Measurements from ENCODE around the gene CTXND1.
A peak's percentile ranks its signal among the peaks of the same experiment; 100 is the strongest.

Gene CTXND1

DNA sequence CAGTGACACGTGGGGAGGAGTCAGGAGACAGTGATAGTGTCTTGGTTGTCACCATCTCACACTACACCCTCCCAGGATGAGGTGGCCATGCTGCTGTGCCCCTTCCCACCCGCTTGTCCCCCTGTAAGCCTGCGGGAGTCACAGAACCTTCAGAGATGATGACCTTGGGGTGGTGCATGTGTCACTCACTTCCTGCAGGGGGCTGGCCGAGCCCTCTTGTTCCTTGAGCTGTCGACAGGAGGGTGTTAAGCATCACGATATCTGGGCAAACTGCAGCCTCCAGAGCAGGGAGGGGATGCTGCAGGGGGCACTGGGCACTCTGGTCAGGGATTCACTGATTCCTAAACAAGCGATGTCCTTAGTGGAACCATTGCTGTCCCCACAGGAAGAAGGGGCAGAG lies 71.5 kb downstream of the CTXND1 start:
- no peak for DNase-seq

DNA sequence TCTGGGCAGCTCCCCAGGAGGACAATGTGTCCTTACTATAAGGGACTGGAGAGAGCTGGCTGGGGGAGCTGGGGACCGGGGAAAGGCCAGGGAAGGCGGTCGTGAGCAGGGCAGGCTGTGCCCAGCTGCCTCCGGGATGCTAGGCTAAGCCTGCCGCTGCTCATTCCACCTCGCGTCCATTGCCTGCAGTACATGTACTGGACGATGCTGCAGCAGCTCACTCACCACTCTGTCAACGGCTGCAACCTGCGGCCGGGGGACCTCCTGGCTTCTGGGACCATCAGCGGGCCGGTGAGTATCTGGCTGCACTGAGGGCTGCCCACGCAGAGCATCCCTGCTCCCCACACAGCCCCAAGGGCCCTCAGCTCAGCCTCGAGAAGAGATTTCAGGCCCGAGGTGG lies 72.1 kb downstream of the CTXND1 start:
- no peak for DNase-seq

DNA sequence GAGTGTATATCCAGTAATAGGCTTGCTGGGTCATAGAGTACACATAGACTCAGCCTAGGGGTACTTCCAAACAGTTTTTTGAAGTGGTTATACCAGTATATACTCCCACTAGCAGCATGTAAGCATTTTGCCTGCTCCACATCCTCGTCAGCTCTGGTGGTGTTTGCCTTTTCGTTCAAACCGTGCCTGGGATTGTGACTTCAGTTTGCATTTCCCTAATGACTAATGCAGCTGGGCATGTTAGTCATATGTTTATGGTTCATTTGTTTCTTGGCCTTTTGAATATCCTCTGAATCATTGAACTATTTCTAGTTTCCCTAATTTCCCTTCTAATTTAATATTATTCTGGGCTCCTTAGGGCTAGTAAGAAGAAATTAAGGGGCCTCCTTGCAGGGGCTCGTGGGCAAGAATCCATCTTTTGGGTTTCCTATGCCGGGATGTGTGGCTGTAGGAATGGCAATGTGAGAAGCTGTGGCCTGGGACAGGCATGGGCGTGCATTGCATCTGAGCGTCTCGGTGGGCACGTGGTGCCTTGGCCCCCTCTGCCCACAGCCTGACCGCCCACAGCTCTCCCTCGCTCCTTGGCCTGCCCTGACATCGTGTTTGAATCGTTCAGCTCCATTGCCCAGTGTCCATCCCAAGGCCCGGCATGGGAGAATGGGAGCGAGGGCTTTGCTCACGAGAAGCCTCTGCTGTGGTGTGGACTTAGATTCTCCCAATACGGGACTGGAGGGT lies 72.8 kb downstream of the CTXND1 start:
- DNase-seq = no peak

DNA sequence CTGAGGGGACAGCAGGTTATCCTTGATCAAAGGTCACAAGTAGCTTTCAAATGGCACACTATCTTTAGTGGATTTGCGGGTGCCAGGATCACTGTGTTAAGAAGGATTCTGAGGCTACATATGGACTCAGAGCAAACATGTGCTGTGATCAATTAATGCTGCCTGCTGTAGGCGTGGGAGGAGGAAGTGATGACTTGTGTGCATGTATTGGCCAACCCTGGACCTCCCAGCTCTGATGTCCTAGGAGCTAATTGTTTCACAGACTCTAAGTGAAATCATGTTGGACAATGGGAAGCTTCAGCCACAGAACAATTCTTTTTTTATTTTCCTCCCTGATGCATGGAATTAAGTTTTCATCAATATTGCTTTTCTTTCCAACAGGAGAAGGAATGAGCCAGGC lies 74.9 kb downstream of the CTXND1 start:
- DNase-seq = no peak

DNA sequence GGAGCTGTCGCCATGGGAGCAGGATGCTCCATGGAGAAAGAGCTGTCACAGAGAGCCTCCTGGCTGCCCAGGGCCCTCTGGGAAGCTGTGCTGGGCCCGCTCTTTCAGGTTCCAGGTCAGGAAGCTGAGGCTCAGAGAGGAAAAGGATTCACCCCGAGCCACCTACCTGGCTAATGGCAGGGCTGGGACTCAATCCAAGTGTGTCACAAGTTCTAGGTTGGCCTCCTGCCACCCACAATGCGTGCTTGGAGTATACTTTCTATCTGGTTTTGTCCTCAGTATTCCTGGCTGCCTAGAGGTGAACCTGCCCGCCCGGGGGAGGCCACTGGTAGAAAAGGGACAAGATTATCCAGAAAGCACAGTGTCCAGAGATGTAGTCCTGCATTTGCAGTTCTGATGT lies 75.6 kb downstream of the CTXND1 start:
- DNase-seq = no peak

DNA sequence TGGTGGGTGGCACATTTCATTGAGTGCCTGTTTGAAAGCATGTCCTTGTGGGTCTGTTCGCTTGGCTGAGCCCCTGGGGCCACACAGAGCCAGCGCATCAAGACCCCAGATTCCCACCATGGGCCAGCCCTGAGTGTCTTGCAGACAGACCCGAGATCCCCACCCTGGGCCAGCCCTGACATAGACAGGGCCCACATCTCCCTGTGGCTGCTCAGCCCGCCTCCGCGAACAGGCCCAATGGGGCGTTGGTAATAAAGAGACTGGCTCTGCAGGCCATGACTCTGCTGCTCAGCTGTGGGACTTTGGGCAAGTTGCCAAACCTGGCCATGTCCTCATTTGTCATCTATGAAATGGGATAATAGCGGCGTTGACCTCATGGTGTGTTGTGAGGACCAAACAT lies 76.6 kb downstream of the CTXND1 start:
- no peak for DNase-seq

DNA sequence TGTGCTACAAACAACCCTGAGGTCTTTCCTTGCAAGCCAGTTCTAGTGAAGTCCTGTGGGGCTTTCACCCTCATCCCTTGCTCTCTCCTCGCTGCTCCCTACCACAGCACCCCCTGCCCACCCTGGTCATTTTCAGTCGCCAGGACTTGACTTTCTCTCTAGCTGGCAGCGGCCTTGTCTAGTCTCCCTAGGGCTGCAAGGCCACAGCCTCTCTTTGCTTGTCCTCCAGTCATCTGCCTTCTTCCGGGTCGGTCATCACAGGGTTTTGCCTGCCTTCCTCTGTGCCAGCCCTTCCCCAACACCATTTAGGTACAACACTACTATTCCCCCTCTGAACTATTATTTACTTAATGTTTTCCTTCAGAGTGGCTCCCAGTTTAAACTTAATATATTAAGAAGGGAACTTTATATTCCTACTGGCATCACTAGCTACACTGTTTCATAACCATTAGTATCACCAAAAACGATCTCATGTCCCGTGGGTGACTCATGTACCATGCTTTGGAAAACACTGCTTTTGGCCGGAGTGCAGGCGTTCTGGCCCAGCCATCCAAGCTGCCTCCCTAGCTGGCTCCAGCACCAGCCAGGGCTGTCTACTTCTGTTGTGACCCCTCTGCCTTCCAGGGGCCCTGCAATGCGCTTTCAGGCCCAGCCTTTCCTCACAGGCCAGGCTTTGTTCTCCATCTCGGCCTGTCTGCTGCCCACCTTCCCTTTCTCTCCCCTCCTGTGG lies 77.8 kb downstream of the CTXND1 start:
- DNase-seq = no peak

DNA sequence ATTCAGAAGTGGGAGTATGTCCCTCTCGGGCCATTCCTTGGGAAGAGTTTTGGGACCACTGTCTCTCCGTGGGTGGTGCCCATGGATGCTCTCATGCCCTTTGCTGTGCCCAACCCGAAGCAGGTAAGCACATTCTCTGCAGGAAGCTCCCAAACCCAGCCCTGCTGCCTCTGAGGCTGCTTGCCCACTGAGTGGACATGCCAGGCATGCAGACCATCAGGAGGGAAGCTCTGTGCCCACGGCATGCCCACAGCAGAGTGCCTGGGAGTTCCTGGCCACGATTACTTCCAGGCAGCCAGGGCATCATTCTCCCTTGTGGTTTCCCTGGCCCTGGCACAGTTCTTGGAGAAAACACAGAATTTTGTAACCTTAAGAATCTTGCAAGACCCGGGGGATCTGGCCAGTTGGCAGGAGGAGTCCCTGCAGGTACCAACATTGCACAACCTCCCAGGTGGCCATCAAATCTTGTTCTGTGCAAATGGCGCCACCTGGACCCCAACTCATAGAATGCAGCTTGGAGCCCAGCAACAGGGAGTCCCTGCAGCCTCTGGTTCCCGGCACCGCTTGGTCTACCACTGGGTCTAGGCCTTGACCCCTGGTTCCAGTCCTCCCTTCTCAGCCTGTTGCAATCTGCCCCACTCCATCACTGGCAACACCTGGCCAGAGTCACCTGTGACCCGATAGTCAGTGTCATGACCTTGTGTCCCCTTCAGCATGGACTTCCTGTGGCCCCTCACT lies 78.8 kb downstream of the CTXND1 start:
- DNase-seq = peak; percentile 82

DNA sequence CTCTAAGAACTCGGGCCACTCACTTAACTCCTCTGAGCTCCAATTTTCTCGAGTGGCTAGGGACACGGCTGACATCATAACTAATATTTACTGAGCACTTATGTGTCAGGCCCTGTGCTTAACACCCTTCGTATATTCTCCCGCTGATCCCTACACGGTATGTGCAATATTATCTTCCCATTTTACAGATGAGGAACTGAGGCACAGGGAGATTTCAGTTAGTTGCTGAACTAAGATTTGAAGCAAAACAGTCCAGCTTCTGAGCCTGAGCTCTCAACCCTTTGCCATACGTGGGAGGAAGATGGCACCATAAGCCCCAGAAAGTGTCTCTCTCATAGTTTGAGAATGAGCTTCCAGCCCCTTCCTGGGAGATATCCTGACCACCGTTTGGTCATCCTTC lies 79.6 kb downstream of the CTXND1 start:
- DNase-seq = no peak

DNA sequence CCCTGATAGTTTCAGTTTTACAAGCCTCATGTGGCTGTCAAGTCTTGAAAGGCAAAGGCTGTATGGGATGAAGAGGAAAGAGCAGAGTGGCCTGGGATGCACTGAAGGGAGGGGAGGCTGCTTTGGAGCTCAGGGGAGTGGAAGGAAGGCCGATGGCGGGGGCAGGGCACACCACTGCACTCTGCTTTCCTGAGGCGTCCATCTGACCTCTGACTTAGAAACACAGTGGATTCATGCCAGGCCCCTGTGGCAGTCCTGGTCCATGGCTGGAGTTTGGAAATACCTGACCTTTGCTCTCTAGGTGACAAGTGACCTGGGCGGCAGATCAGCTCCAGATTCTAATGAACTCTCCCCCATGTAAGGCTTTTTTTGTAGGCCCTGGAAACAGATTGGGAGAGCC lies 80.2 kb downstream of the CTXND1 start:
- DNase-seq = no peak

DNA sequence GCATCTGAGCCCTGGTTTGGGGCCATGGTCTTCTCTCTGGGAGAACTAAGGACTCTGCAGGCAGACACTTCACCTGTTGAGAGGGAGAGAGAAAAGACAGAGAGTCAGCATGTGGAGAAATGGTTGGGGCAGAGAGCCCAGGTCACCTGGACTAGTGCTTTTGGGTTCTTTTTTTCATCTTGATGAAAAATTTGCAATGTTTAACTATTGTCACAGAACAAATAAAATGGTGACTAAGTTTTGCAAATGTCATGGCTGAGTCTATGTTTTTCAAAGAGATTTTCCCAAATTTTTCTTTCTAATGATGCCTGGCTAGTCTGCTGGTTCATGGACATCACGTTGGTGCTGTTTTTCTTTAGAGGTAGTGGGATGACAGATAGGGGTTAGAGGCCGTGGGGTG lies 81.4 kb downstream of the CTXND1 start:
- DNase-seq = no peak

DNA sequence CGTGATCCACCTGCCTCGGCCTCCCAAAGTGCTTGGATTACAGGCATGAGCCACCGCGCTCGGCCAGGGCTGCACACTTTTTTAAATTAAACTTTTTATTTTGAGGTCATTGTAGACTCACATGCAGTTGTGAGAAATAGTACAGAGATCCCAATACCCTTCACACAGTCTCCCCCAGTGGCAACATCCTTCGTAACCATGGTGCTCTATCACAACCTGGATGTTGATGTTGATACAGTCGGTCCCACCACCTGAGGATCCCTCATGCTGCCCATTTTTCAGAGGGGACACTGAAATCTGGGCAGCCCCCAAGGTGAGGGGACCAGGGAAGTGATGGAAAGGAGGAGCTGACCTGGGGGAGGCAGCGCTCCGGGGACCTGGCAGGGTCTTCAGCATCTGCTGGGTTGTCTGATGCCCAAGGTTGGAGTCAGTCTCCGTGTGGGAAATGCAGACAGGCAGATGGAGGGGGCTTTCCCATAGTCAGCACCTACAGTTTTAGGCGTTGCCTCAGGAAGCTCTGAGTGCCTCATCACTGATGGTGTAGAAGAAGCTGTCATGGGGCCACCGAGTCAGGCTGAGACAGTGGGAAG lies 82.2 kb downstream of the CTXND1 start:
- no peak for DNase-seq

DNA sequence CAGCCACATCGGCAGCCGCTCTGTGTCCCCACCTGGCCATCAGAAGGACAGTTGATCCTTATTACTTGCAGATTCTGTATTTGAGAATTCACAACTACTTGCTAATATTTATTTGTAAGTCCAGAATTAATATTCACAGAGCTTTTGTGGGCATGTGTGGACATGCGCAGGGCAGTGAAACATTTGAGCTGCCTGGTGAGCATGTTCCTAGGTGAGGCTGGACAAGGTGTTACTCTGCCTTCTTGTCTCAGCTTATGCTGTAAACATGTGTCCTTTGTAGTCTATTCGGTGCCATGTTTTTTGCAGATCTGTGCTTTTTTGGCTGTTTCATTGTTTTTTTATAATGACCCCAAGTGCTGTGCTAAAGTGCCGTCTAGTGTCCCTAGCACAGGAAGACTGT lies 83.6 kb downstream of the CTXND1 start:
- no peak for DNase-seq

DNA sequence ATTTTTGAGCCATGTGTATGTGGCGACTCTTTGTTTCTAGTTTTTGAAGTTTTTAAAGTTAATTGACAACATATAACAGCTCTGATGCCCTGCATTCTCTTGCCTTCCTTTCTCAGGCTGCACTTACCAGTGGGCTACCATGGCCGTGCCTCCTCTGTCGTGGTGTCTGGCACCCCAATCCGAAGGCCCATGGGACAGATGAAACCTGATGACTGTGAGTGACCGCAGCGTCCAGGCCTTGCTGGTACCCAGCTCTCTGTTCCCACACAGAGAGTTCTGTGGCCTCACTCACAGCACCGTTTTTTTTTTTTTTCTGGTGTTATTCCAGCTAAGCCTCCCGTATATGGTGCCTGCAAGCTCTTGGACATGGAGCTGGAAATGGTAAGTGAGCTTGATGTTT lies 84.1 kb downstream of the CTXND1 start:
- no peak for DNase-seq

DNA sequence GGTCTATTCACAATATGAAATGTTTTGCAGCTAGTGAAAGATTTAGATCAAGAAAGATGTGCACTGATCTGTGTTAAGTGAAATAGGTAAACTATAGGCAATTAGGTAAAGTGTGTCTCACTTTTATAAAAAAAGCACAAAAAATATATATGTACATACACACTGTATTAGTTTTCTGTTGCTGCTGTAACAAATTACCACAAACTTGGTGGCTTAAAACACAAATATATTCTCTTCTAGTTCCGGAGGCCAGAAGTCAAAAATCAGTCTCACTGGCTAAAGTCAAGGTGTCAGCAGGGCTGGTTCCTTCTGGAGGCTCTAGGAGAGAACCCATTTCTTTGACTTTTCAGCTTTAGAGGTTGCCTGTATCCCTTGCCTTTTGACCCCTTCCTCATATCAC lies 88.1 kb downstream of the CTXND1 start:
- DNase-seq = no peak

DNA sequence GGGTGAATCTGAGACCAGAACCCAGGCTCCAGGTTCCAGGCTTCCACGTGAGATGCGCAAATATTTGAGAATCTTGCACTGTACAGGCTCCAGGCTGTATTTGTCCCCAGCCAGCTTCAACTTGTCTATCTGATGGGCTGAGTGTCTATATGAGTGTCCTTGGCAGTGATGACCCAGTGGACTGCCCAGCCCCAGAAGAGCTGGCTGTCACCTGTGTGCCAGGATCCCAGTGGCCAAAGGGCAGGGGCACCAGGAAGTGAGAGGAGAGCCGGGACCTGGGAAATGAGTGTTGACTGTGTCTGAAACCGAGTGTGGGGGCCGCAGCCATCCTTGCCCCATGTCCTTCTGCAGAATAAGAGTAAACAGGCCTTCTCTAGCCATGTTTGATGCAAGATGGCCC lies 88.8 kb downstream of the CTXND1 start:
- no peak for DNase-seq

DNA sequence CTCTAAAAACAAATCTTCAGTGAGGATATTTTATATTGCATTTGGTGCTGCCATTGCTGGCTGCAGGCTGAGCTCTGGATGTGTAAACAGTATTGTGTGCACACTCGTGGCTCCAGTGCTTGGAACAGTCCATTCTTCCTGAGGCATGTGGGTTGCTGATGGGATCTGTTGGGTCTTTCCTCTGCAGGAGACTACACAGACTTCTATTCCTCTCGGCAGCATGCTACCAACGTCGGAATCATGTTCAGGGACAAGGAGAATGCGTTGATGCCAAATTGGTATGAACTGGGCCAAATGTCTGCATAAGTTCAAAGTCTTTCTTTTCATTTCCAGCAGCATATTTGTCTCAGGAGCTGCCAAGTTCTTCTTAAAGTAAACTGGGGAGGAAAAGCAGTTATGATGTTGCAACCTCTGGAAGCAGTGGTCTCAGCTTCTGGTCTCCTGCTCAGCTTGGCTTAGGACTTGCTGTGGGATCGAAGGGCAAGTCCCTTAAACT lies 89.9 kb downstream of the CTXND1 start:
- no peak for DNase-seq

DNA sequence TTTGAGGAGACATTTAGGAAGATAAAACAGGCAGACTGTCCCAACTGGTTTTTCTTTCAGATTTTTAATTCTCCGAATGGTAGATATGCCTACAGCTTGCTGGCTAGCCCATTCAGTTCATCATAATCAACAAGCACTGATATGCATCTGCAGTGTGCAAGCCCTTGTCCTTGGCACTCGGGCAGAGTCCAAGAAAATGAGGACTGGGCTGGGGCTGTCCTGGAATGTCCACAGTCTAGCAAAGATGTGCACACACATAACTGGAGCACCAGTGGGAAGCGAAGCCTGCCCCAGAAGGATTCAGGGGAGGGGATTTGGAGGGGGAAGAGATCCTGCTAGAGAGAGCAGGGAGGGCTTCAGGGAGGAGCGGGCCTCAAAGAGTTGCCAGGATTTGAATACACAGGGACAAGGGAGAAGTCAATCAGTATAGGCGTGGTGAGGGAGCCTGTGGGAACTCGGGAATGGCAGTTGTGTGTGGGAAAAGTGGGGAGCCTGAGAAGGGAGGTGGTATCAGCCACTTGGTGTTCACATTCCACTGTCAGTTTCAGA lies 90.5 kb downstream of the CTXND1 start:
- DNase-seq = no peak

DNA sequence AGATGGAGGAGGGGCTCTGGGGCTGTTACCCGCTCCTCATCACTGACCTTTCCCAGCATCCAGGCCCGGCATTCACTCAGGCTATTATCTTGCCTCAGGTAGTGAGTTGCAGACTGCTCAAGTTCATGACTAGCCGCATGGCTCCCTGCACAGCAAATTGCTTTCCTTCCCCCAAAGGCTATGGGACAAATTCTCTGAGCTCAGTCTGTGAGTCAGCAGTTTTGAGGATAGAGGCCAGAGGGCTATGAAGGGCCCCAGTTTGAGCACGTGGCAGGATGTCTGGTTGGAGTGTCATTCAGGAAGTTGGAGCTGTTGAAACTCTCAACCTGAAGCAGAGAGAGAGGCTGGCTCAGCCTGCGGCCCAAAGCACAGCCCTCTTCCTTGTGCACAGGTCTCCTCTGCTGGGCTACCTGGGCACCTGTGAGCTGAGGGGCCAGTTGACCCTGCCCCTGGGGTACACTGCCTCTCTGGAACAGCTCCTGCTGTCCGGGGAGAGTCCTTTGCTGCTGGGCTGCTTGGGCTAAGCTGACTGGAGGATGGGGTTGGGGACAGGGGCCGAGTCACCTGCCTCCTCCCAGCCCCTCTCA lies 91.3 kb downstream of the CTXND1 start:
- no peak for DNase-seq

DNA sequence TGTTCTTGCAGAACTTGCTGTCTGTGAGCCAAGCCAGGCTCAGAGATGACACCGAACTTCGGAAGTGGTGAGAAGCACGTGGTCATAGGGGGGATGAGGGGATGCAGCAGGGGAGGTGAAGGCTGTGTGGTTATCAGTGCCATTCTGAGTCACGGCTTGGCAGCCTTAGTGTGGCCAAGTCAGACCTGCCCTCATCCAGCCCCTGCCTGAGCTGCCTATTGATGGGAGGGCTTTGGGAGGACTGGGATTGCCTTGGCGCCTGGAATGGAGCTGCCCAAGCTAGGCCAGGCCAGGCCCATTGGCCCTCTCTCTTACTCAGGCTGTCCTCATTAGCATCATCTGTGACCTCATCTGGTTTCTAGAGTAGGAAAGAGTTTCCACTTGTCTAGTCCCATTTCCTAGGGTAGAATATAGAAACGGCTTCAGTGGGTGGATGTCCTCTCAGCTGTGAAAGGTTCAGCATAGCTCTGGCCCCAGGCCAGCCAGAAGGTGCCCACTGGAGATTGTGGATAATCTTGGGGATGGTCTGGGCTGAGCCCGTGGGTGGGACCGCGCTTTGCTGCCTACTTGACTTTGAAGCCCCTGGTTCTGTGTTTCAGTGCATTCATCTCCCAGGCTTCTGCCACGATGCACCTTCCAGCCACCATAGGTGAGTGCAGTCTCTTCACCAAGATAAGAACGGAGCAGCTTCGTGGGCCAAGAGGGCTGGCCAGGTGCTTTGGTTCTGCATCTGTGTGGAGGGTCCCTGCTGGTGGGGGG lies 92.0 kb downstream of the CTXND1 start:
- no peak for DNase-seq

DNA sequence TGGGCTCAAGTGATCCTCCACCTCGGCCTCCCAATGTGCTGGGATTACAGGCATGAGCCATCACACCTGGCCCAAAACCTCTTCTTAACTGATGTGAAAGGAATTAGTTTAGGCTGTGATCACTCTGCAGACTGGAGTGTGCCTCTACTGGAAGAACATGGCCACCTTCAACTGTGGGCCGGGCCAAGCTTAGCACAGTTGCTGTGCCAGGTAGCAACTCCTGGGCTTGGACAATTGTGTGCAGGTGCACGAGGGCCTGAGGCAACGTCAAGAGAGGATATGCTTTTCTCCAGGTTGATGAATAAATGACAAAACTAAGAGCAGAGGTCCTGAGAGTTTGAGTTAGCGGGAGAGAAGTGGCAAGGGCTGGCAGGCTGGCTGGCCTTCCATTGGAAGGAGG lies 92.7 kb downstream of the CTXND1 start:
- no peak for DNase-seq

DNA sequence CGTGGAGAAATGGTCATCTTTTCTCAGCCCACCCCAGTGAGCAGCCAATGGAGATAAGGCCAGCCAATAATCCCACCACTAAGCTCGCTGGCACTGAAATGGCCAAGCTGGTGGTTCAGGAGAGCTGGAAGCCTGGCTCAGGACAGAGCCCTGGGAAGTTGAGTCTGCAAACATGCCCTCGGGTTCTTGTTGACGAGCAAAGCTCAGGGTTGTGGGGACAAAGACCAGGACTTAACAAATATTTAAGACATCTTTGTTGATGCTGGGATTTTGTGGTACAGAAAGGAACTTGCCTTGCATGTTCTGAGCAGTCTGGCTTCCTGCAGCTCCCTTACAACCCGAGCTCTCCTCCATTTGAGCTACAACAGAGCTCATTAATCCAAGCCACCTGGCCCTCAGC lies 94.8 kb downstream of the CTXND1 start:
- DNase-seq = no peak
